HepG2 (cell line): Measurements from ENCODE around the gene NIN. TPM values are rescaled to one million over a fixed set of nuclear protein-coding genes. Genes with fewer than 3 reads are reported as not detected.

ENCODE experiments used
- CBX2 ChIP-seq, 2 experiments: fragments of 200-600 bp in 1 of 2; sonication (generic); formaldehyde crosslinking in 1 of 2; IDR thresholded peaks; 2 replicates each; pipeline versions ENCODE4 v1.7.0 to v1.8.1; 2018 to 2022; ENCODE audit warnings: low read depth in 2 of 2, low read length in 1 of 2, mild to moderate bottlenecking in 1 of 2, missing genetic modification reagents in 1 of 2
- CHCHD3 ChIP-seq: sonication (generic); formaldehyde crosslinking; IDR thresholded peaks from 2 replicates; pipeline ENCODE4 v1.8.0; 2022; ENCODE audit warnings: mild to moderate bottlenecking, missing genetic modification reagents, moderate library complexity
- CREBL2 ChIP-seq: sonication (generic); formaldehyde crosslinking; IDR thresholded peaks from 2 replicates; pipeline ENCODE4 v1.8.1; 2023; ENCODE audit warnings: missing genetic modification reagents, mild to moderate bottlenecking, borderline replicate concordance
- DMTF1 ChIP-seq: sonication (generic); formaldehyde crosslinking; IDR thresholded peaks from 2 replicates; pipeline ENCODE4 v1.4.0; 2020; ENCODE audit warnings: mild to moderate bottlenecking, missing genetic modification reagents
- DNMT1 ChIP-seq: sonication (generic); formaldehyde crosslinking; IDR thresholded peaks from 2 replicates; pipeline ENCODE4 v1.5.1; 2020; ENCODE audit warnings: mild to moderate bottlenecking, missing genetic modification reagents
- IRF2 ChIP-seq: IDR thresholded peaks from 2 replicates; pipeline ENCODE4 v1.6.1; 2018; ENCODE audit warnings: missing genetic modification reagents, missing compliant biosample characterization
- ISL2 ChIP-seq: sonication (generic); formaldehyde crosslinking; IDR thresholded peaks from 2 replicates; pipeline ENCODE4 v1.5.0; 2020; ENCODE audit warnings: missing genetic modification reagents
- JUNB ChIP-seq: sonication (generic); formaldehyde crosslinking; IDR thresholded peaks from 2 replicates; pipeline ENCODE4 v1.8.0; 2022; ENCODE audit warnings: missing genetic modification reagents, mild to moderate bottlenecking, borderline replicate concordance
- MEF2D ChIP-seq: sonication (generic); formaldehyde crosslinking; IDR thresholded peaks from 2 replicates; pipeline ENCODE4 v1.5.1; 2020; ENCODE audit warnings: mild to moderate bottlenecking, missing genetic modification reagents
- MEIS1 ChIP-seq: sonication (generic); formaldehyde crosslinking; IDR thresholded peaks from 2 replicates; pipeline ENCODE4 v1.9.0; 2021; ENCODE audit warnings: mild to moderate bottlenecking, missing genetic modification reagents, moderate library complexity, borderline replicate concordance
- PBX2 ChIP-seq: IDR thresholded peaks from 2 replicates; pipeline ENCODE4 v1.6.1; 2016; ENCODE audit warnings: control low read depth
- POLR2A ChIP-seq, 2 experiments: IDR thresholded peaks; 2 replicates each; pipeline ENCODE4 v1.6.1; 2011; ENCODE audit warnings: low read depth in 2 of 2, low read length in 2 of 2, mild to moderate bottlenecking in 1 of 2, moderate library complexity in 1 of 2; ENCODE audit not compliant: insufficient read depth in 1 of 2
- RORA ChIP-seq: sonication (generic); formaldehyde crosslinking; IDR thresholded peaks from 2 replicates; pipeline ENCODE4 v1.5.0; 2020; ENCODE audit warnings: mild to moderate bottlenecking, missing genetic modification reagents, moderate library complexity
- SALL1 ChIP-seq: sonication (generic); formaldehyde crosslinking; IDR thresholded peaks from 2 replicates; pipeline ENCODE4 v1.8.0; 2022; ENCODE audit warnings: mild to moderate bottlenecking, missing genetic modification reagents
- SMARCE1 ChIP-seq: fragments of 450-650 bp; IDR thresholded peaks from 2 replicates; pipeline ENCODE4 v1.6.1; 2017; ENCODE audit warnings: borderline replicate concordance
- SNAPC4 ChIP-seq: sonication (generic); formaldehyde crosslinking; IDR thresholded peaks from 2 replicates; pipeline ENCODE4 v1.4.0; 2020; ENCODE audit warnings: mild to moderate bottlenecking, missing genetic modification reagents
- SPEN ChIP-seq: sonication (generic); formaldehyde crosslinking; IDR thresholded peaks from 2 replicates; pipeline ENCODE4 v1.5.1; 2020; ENCODE audit warnings: low read depth, mild to moderate bottlenecking, missing genetic modification reagents
- ZFP36L1 ChIP-seq: sonication (generic); formaldehyde crosslinking; IDR thresholded peaks from 2 replicates; pipeline ENCODE4 v1.8.0; 2022; ENCODE audit warnings: mild to moderate bottlenecking, missing genetic modification reagents, moderate library complexity
- ZNF468 ChIP-seq: sonication (generic); formaldehyde crosslinking; IDR thresholded peaks from 2 replicates; pipeline ENCODE4 v1.8.0; 2022; ENCODE audit warnings: mild to moderate bottlenecking, moderate library complexity, missing genetic modification reagents
- ZNF639 ChIP-seq: conservative IDR thresholded peaks from 2 replicates; pipeline ENCODE4 v1.6.1; 2018; ENCODE audit warnings: missing genetic modification reagents
- ZNF790 ChIP-seq: sonication (generic); formaldehyde crosslinking; IDR thresholded peaks from 2 replicates; pipeline ENCODE4 v1.8.0; 2022; ENCODE audit warnings: missing genetic modification reagents, mild to moderate bottlenecking, borderline replicate concordance
- polyA plus RNA-seq, 8 experiments: library from polyadenylated mRNA; depleted of rRNA in 3 of 8; stranded (reverse) in 7 of 8; unstranded in 1 of 8; fragments of >200 nt; fragmentation: Illumina TruSeq in 4 of 8; extraction: Trizol in 4 of 8; gene quantifications; 2 replicates each; pipeline versions ENCODE4 v1.2.1 to v1.2.3, GENCODE V29; 2011 to 2016; ENCODE audit warnings: low read depth in 4 of 8, missing spikeins in 1 of 8, mixed read lengths in 1 of 8; ENCODE audit not compliant: insufficient read depth in 1 of 8
- total RNA-seq, 5 experiments: library from RNA; depleted of rRNA; stranded (reverse); fragments of >200 nt; fragmentation: Illumina TruSeq; extraction: Trizol; gene quantifications; 2 replicates each; pipeline ENCODE4 v1.2.3, GENCODE V29; 2016; ENCODE audit warnings: low read depth in 1 of 5

Gene NIN
- total and polyA plus RNA-seq, 2 of the 13 experiments (the other 11 are each of a cell fraction or from before 2014, with no cell fraction given): 2.8 to 9.7 TPM

GRCh38 chr14:50834802-50835276, 3.9 kb upstream of the NIN start (continued):
- TF ChIP-seq SNAPC4 (CRISPR knock-in tag): no peak
- no peak for TF ChIP-seq DNMT1 (CRISPR knock-in tag)
- TF ChIP-seq ISL2 (CRISPR knock-in tag): peak; percentile 37; the same call in 1 of the 2 replicates
- no peak for TF ChIP-seq CREBL2
- no peak for TF ChIP-seq JUNB (CRISPR knock-in tag)
- no peak for TF ChIP-seq RORA (CRISPR knock-in tag)
- no peak for TF ChIP-seq CHCHD3 (CRISPR knock-in tag)
- TF ChIP-seq PBX2: 0 out of 2 replicates have a peak, but pooled peaks have one; percentile 35
- no peak for TF ChIP-seq ZNF639 (CRISPR knock-in tag)
- no peak for TF ChIP-seq ZNF790 (CRISPR knock-in tag)
- TF ChIP-seq SALL1 (CRISPR knock-in tag): peak; percentile 80
- no peak for TF ChIP-seq CBX2 (IDR thresholded peaks at IDR 0.05; ENCODE audit: low read depth, low read length)
- no peak for TF ChIP-seq CBX2 (CRISPR knock-in tag; IDR thresholded peaks at IDR 0.05; ENCODE audit: low read depth)
- no peak for TF ChIP-seq ZFP36L1 (CRISPR knock-in tag)
- TF ChIP-seq MEF2D: no peak
- TF ChIP-seq ZNF468 (CRISPR knock-in tag): no peak
- TF ChIP-seq MEIS1 (CRISPR knock-in tag): peak; percentile 91; the same call in 1 of the 2 replicates
- 0 out of 2 replicates have a peak, but pooled peaks have one; percentile 53 for TF ChIP-seq SPEN (CRISPR knock-in tag)
- no peak for TF ChIP-seq SMARCE1
- no peak for TF ChIP-seq POLR2A (IDR thresholded peaks at IDR 0.05; ENCODE audit: insufficient read depth in 1 of 2, low read depth in 2 of 2, low read length in 2 of 2)
- TF ChIP-seq IRF2 (CRISPR knock-in tag): peak; percentile 34; the same call in 1 of the 2 replicates
- no peak for TF ChIP-seq DMTF1 (CRISPR knock-in tag)
